Measurements from ENCODE around the gene SNRPF. TPM values are rescaled to one million over a fixed set of nuclear protein-coding genes. Genes with fewer than 3 reads are reported as not detected.

SNRPF gene
- total and polyA plus RNA-seq, 2 of the 8 experiments (the other 6 are each of a cell fraction or from before 2014, with no cell fraction given), result 58.5 to 79.7 TPM

- TF ChIP-seq CBX5 (IDR thresholded peaks at IDR 0.05; ENCODE audit: low read depth, low read length) (no peak), SP4 (IDR thresholded peaks at IDR 0.05; ENCODE audit: low read length) (no peak)
- no peaks in the 10 kb centered on the region for H3K27me3 ChIP-seq (replicated peaks in 1 of 4; ENCODE audit: control insufficient read depth in 3 of 4, extremely low read depth in 1 of 4, insufficient read depth in 3 of 4, low read length in 3 of 4)
- H4K20me1 ChIP-seq (replicated peaks in 1 of 2; ENCODE audit: control insufficient read depth in 1 of 2, insufficient read depth in 2 of 2, low read length in 2 of 2), result no peaks in the 10 kb centered on the region
- peaks cover 5 to 13% of the 10 kb centered on the region in 2 experiments; a peak in 3 of 4 replicates for H3K9me3 ChIP-seq (ENCODE audit: insufficient read depth in 2 of 2, low read depth in 1 of 2, low read length in 1 of 2)
- H2BK20ac ChIP-seq (ENCODE audit: low read length), result no peak overlapping the region
- no peak overlapping the region for H2AFZ ChIP-seq (ENCODE audit: low read length)
- no peak overlapping the region for H3K23ac ChIP-seq (ENCODE audit: insufficient read length)
- no peak overlapping the region for H2BK15ac ChIP-seq (ENCODE audit: low read length)
- no peak for DNase-seq (ENCODE audit: low read depth in 1 of 2, low spot score in 2 of 2)
- WGBS, 2 experiments (ENCODE audit: extremely low coverage in 1 of 2, insufficient coverage in 1 of 2, insufficient read length in 1 of 2, insufficient replicate concordance in 2 of 2, low coverage in 1 of 2, low lambda C conversion rate in 2 of 2, missing lambda C conversion rate in 1 of 2), result 87% methylated on average over 2 of the region's 2 CpGs; no CpG with 5 or more reads in 1 of the 2 experiments
- no peak overlapping the region for H3K4me3 ChIP-seq (ENCODE audit: extremely low read depth in 1 of 4, insufficient read depth in 2 of 4, low read depth in 3 of 4, low read length in 4 of 4)
- no peak for FAIRE-seq
- H3K36me3 ChIP-seq (ENCODE audit: control insufficient read depth in 2 of 4, insufficient read depth in 4 of 4, low read length in 3 of 4), result peaks cover 0 to 3% (median 0%) of the 10 kb centered on the region in 4 experiments; a peak in 1 of 8 replicates
- H4K8ac ChIP-seq (ENCODE audit: extremely low read depth, insufficient read depth, low read length), result no peak overlapping the region
- no peak overlapping the region for H3K9ac ChIP-seq (replicated peaks in 1 of 4; ENCODE audit: extremely low read depth in 1 of 4, low read depth in 3 of 4, low read length in 3 of 4)
- no peak overlapping the region for H4K5ac ChIP-seq (ENCODE audit: insufficient read length, low read depth, low read length)
- no peak overlapping the region for H3K4ac ChIP-seq (replicated peaks; ENCODE audit: insufficient read length, low read depth, low read length)
- H4K91ac ChIP-seq (replicated peaks; ENCODE audit: insufficient read length, low read length), result no peak overlapping the region
- H3K27ac ChIP-seq (ENCODE audit: low read depth, low read length), result no peak overlapping the region
- peaks cover 0 to 11% (median 2%) of the 10 kb centered on the region in 4 experiments; a peak in 3 of 7 replicates for H3K4me1 ChIP-seq (replicated peaks in 1 of 4; ENCODE audit: control insufficient read depth in 3 of 4, insufficient read depth in 4 of 4, low read length in 3 of 4)
- no peaks in the 10 kb centered on the region; the same call in 1 of the 2 replicates for H3K23me2 ChIP-seq (ENCODE audit: low read depth, low read length)
- H2BK5ac ChIP-seq (ENCODE audit: low read depth, low read length), result no peak overlapping the region
- POLR2A ChIA-PET (ENCODE audit: partially characterized antibody), result no interaction called here
- no peaks in the 10 kb centered on the region for H3K79me1 ChIP-seq (ENCODE audit: low read depth, low read length)
- no peak overlapping the region for H3K14ac ChIP-seq (ENCODE audit: insufficient read length)
- no peak overlapping the region for H2AK5ac ChIP-seq (ENCODE audit: low read depth, low read length)
- CTCF ChIA-PET (ENCODE audit: partially characterized antibody), result interaction anchor here (0.6 to 1.2 kb wide), 2 partner anchors 41 to 108 kb away, joined by 3 read pairs; no protein-coding TSS in a partner anchor
- no peak overlapping the region for H3K56ac ChIP-seq (replicated peaks; ENCODE audit: insufficient read length, low read depth, low read length)
- H3K4me2 ChIP-seq (ENCODE audit: insufficient read depth in 1 of 2, low read depth in 2 of 2, low read length in 2 of 2), result no peak overlapping the region
- no peaks in the 10 kb centered on the region for H3K79me2 ChIP-seq (ENCODE audit: control insufficient read depth in 1 of 2, insufficient read depth in 2 of 2, low read length in 2 of 2)
- H3K18ac ChIP-seq (ENCODE audit: extremely low read depth, low read length), result no peak overlapping the region
- H2BK12ac ChIP-seq (ENCODE audit: low read depth, low read length), result no peak overlapping the region
- no peak overlapping the region for H2BK120ac ChIP-seq (replicated peaks; ENCODE audit: low read depth, low read length)
These were observed 18.9 kb downstream of the SNRPF start for GRCh38 chr12:95877622-95878021.
